ENCODE measurements around the gene DLG1. TPM values are rescaled to one million over a fixed set of nuclear protein-coding genes. Genes with fewer than 3 reads are reported as not detected.
"Not testable (repeated sequence)": the region's sequence is repeated elsewhere in the genome, so short reads cannot be mapped to it uniquely, and the experiment has no call there.

The DLG1 gene
- total RNA-seq, 1 experiment from 2014 or later, result 121 TPM

- ChIA-PET CTCF (interaction anchor here (0.8 kb wide), 1 partner anchor 9 kb away, joined by 4 read pairs; no protein-coding TSS in a partner anchor), POLR2A (interaction anchor here (1.2 kb wide), 1 partner anchor 66 kb away, joined by 3 read pairs; no protein-coding TSS in a partner anchor)
- Mint-ChIP-seq H3K4me1 (ENCODE audit: insufficient read depth, unreplicated experiment) (peaks cover 5% of the 10 kb centered on the region), H3K27me3 (ENCODE audit: insufficient read depth, unreplicated experiment) (no peaks in the 10 kb centered on the region), H3K4me3 (ENCODE audit: unreplicated experiment) (no peak overlapping the region), H3K27ac (ENCODE audit: low read depth, unreplicated experiment) (peak overlapping the region; percentile 69), H3K36me3 (ENCODE audit: insufficient read depth, unreplicated experiment) (peaks cover 35% of the 10 kb centered on the region), H3K9me3 (ENCODE audit: unreplicated experiment) (no peaks in the 10 kb centered on the region)
- intact Hi-C loops (cut with micrococcal nuclease), result no loop called here
- BruUV-seq (replicated peaks), result no TSS peak
- DNase-seq (ENCODE audit: unreplicated experiment), result peak; percentile 51
- TF ChIP-seq CTCF (IDR thresholded peaks at IDR 0.05; ENCODE audit: unreplicated experiment), result no peak
These were observed 259.5 kb downstream of the DLG1 start for GRCh38 chr3:197038679-197039462.

- H3K4me3 Mint-ChIP-seq (ENCODE audit: unreplicated experiment), result no peak overlapping the region
- ChIA-PET POLR2A (interaction anchor here (1.5 to 1.7 kb wide), 2 partner anchors 9 to 145 kb away, joined by 3 to 11 read pairs; no protein-coding TSS in a partner anchor), CTCF (interaction anchor here (0.7 kb wide), 1 partner anchor 29 kb away, joined by 3 read pairs; no protein-coding TSS in a partner anchor)
- H3K36me3 Mint-ChIP-seq (ENCODE audit: insufficient read depth, unreplicated experiment), result peaks cover 26% of the 10 kb centered on the region
- no peak for DNase-seq (ENCODE audit: unreplicated experiment)
- BruUV-seq (replicated peaks), result TSS peak; percentile 4
- no peaks in the 10 kb centered on the region for H3K9me3 Mint-ChIP-seq (ENCODE audit: unreplicated experiment)
- H3K27me3 Mint-ChIP-seq (ENCODE audit: insufficient read depth, unreplicated experiment), result no peaks in the 10 kb centered on the region
- intact Hi-C loops (cut with micrococcal nuclease), result no loop called here
- H3K27ac Mint-ChIP-seq (ENCODE audit: low read depth, unreplicated experiment), result peak overlapping the region; percentile 8
- peaks cover 22% of the 10 kb centered on the region for H3K4me1 Mint-ChIP-seq (ENCODE audit: insufficient read depth, unreplicated experiment)
- TF ChIP-seq CTCF (IDR thresholded peaks at IDR 0.05; ENCODE audit: unreplicated experiment), result no peak
These were observed 262.8 kb downstream of the DLG1 start for GRCh38 chr3:197035577-197035976.

GRCh38 chr3:197034778-197035177 lies 263.6 kb downstream of the DLG1 start:
- intact Hi-C loops (cut with micrococcal nuclease); H3K4me3 Mint-ChIP-seq (ENCODE audit: unreplicated experiment); CTCF ChIA-PET; H3K9me3 Mint-ChIP-seq (ENCODE audit: unreplicated experiment); BruUV-seq (replicated peaks); H3K27ac Mint-ChIP-seq (ENCODE audit: low read depth, unreplicated experiment); H3K27me3 Mint-ChIP-seq (ENCODE audit: insufficient read depth, unreplicated experiment); DNase-seq (ENCODE audit: unreplicated experiment): not testable (repeated sequence)
- Mint-ChIP-seq H3K36me3 (ENCODE audit: insufficient read depth, unreplicated experiment) (peaks cover 18% of the 10 kb centered on the region), H3K4me1 (ENCODE audit: insufficient read depth, unreplicated experiment) (peaks cover 30% of the 10 kb centered on the region)
- POLR2A ChIA-PET, result interaction anchor here (1.5 to 1.7 kb wide), 2 partner anchors 10 to 146 kb away, joined by 3 to 11 read pairs; no protein-coding TSS in a partner anchor

- BruUV-seq (replicated peaks); H3K27ac Mint-ChIP-seq (ENCODE audit: low read depth, unreplicated experiment); CTCF ChIA-PET; POLR2A ChIA-PET; H3K9me3 Mint-ChIP-seq (ENCODE audit: unreplicated experiment); H3K27me3 Mint-ChIP-seq (ENCODE audit: insufficient read depth, unreplicated experiment); intact Hi-C loops (cut with micrococcal nuclease); DNase-seq (ENCODE audit: unreplicated experiment); H3K4me3 Mint-ChIP-seq (ENCODE audit: unreplicated experiment): not testable (repeated sequence)
- Mint-ChIP-seq H3K36me3 (ENCODE audit: insufficient read depth, unreplicated experiment) (peaks cover 13% of the 10 kb centered on the region), H3K4me1 (ENCODE audit: insufficient read depth, unreplicated experiment) (peaks cover 25% of the 10 kb centered on the region)
These were observed 264.6 kb downstream of the DLG1 start for GRCh38 chr3:197033764-197034163.
